Astrocyte of the hippocampus (primary cell): Measurements from ENCODE around the gene CLDN1.
A peak's percentile ranks its signal among the peaks of the same experiment; 100 is the strongest.

ENCODE experiments used
- DNase-seq: peaks from one replicate; pipeline ENCODE4 v3.0.0; 2011; ENCODE audit warnings: low read depth, low spot score

The CLDN1 gene

DNA sequence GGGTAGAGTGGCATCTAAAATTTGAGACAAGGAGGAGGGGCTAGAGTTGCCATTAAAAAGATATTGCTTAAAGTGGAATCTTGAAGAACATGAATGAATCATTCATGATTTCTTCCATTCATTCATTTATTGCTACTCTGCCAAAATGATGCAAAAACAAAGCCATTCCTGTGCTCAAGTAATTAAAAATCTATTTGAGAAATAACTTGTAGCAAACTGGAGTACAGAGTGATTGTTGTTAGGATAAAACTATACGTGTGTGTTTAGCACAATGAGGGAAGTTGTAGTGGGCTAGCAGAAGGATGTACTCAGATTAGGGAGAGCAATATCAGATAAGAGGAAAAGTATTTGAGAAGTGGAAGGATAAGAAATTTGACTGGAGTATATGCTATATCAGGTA lies 11.7 kb upstream of the CLDN1 start:
- no peak for DNase-seq

GRCh38 chr3:190330936-190331734 lies 8.9 kb upstream of the CLDN1 start:
- DNase-seq: no peak

- DNase-seq: peak; percentile 52
Observed at GRCh38 chr3:190326930-190327329, 4.7 kb upstream of the CLDN1 start.

GRCh38 chr3:190326361-190326760 lies 4.1 kb upstream of the CLDN1 start:
- DNase-seq: no peak

DNA sequence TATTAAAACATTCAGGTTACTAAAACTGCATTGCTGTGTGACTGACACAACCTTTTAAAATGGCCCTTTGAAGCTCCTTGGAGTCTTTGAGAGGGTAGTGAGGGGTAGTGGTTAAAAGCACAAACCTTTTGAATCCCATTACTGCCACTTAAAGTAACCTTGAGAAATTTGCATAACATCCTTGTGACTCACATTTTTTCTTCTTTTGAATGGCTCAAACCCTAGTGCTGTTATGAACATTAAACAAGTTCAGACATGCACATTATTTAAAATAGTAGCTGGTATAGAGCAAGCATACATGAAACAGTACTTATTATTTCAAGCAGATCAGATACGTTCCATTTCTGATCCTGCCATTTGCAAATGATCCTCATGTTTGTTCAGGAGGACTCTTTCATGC lies 3.7 kb upstream of the CLDN1 start:
- peak; percentile 40 for DNase-seq

- DNase-seq: peak; percentile 47
Observed at GRCh38 chr3:190323246-190323626, 990 bp upstream of the CLDN1 start.

GRCh38 chr3:190322604-190323245 lies 479 bp upstream of the CLDN1 start:
- peak; percentile 20 for DNase-seq

- DNase-seq: no peak
Observed at GRCh38 chr3:190320594-190321362, 1.5 kb downstream of the CLDN1 start.

DNA sequence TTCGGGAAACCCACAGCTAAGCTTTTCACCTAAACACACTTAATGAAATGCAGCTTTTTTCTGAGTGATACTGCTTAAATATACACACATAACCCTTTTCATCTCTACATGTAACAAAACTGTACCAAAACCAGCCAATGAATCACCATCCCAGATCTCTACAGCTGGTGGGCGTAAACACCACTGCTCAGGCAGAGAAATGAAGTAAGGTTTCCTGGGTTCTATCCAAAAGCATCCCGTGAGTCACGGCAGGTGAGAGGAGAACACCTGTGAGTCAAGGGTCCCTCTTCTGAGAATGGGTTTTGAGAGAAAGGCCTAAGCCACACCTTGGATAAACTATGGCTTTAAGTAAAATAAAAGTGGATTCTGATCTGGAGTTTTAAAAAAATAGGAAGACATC lies 2.6 kb downstream of the CLDN1 start:
- DNase-seq: no peak

GRCh38 chr3:190318666-190319065 lies 3.6 kb downstream of the CLDN1 start:
- no peak for DNase-seq

GRCh38 chr3:190314741-190315140 lies 7.5 kb downstream of the CLDN1 start:
- no peak for DNase-seq

GRCh38 chr3:190309414-190309813 lies 12.8 kb downstream of the CLDN1 start:
- no peak for DNase-seq

- DNase-seq: no peak
Observed at GRCh38 chr3:190308154-190308553, 14.1 kb downstream of the CLDN1 start.

DNA sequence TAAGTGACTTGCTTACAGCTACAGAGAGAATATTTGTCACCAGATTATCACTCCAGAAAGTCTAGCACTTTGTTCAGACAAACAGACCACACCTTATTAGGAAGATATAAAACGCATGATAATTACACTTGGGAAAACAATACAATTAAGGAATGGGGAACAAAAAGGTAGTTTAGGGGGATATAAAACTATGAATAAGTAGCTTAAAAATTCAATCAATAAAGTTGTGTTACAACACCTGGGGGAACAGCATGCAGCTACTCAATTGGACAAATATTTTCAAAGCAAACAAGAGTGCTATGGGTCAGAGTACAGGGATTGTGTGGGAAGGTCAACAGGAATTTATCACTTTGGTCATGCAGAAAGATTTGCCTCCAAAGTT lies 15.1 kb downstream of the CLDN1 start:
- DNase-seq: no peak

DNA sequence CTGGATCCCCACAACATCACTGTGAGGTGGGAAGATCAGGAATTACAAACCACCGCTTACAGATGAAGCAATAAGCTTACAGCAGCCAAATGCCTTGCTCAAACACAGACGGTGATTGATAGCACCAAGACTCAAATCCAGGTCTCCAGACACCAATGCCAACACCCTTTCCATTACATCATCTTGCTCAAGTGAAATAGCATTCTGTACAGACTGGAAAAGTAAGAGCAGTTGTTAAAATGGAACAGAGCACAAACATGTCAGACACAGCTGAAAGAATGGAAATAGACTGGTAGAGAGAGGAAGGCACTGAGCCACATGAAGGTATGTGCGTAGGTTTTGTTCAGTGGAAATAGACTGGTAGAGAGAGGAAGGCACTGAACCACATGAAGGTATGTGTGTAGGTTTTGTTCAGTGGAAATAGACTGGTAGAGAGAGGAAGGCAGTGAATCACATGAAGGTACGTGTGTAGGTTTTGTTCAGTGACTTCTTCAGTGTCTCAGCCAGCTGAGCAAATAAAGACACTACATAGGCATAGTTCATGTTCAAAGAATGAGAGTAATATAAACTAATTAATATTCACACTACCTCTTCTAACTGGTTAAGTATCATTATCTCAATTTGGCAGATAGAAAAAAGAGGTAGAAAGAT lies 15.6 kb downstream of the CLDN1 start:
- DNase-seq: peak; percentile 45

- no peak for DNase-seq
Observed at GRCh38 chr3:190306026-190306425, 16.2 kb downstream of the CLDN1 start.

DNA sequence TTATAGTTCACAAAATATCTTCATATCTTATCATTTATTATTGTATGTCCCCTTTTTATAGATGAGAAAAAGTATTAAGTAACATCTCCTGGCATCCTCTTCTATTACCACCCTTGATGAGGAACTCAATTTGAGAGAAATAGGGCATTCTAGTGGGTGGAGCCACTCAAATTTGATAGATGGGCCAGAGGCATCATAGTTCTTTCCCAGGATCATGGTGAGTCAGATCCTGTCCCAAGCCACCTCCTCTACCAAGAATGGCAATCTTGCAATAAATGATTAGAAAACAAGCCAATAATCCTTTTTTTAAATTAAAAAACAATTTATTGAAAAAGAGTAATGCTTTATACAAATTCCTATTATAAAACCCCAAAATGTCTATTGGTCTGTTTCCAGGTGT lies 16.8 kb downstream of the CLDN1 start:
- no peak for DNase-seq

DNA sequence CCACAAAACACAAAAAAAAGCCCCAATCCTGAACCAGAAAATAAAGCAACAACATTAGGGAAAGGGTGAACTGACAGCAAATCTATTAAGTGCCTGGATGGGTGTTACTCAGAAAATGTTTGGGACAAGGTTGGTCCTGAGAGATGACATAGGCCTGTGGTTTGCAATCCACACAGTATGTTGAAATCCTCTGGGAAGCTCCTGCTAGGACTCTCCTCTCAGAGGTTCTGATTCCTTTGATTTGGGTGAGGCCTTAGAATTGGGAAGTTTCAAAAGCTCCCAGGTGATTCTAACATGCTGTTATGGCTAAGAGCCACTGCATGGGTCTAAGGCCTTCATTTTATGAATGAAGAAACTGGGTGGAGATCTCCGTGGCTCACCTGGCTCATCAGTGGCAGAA lies 18.4 kb downstream of the CLDN1 start:
- DNase-seq: no peak

DNA sequence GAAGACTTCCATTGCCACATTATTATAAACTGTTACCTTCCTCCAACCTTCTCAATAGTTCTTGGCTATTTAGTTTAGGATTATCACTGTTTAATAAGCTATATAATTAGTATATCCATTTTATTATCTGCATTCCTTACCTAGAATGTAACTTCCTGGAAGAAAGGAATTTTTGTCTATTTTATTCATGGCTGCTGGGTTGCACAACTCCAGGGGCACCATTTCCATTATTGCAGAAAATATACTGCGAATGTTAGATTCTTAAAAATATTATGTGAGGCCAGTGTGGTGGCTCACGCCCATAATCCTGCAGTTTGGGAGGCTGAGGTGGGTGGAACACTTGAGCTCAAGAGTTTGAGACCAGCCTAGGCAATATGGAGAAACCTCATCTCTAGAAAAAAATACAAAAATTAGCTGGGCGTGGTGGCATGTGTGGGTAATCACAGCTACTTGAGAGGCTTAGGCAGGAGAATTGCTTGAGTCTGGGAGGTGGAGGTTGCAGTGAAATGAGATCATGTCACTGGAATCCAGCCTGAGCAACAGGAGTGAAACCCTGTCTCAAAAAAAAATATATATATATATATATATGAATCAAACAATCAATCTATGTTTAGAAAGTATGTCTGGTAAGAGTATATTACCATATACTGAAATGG lies 19.9 kb downstream of the CLDN1 start:
- DNase-seq: no peak

DNA sequence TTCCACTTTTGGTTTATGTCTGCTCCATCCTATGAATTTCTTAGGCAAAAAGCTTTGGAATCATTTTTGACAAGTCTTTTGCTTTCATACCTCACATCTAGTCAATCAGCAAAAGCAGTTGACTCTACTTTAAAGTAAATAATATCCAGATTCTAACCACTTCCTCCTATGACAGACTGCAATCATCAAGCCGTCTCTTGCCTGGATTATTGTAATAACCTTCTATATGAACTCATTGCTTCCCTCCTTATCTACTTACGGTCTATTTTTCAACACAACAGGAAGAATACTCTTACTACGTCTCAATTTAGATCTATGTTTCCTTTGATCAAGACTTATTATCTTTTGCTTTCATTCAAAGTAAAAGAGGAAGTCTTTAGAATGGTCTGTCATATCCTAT lies 20.7 kb downstream of the CLDN1 start:
- DNase-seq: no peak

DNA sequence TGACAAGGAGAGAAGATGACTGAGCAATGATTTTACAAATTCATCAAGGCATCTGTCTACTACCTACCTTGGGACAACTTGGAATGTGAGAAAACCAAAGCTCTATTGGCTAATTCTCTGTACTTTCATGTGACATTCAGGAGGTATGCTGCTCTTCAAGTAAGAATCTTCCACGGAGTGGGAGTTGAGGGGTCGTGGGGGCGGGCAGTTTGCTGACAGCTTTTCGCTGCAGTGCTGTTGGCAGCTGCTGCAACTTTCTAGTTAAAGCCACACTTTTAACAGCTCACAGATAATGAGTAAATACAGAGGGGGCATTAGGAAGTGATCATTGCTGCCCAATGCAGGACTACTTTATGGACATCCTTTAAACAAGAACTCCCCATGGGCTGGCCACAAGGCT lies 22.3 kb downstream of the CLDN1 start:
- no peak for DNase-seq

- DNase-seq: no peak
Observed at GRCh38 chr3:190294030-190294429, 28.2 kb downstream of the CLDN1 start.
